Measurements from ENCODE around the gene MYO1B.
A peak's percentile ranks its signal among the peaks of the same experiment; 100 is the strongest.

MYO1B gene

DNA sequence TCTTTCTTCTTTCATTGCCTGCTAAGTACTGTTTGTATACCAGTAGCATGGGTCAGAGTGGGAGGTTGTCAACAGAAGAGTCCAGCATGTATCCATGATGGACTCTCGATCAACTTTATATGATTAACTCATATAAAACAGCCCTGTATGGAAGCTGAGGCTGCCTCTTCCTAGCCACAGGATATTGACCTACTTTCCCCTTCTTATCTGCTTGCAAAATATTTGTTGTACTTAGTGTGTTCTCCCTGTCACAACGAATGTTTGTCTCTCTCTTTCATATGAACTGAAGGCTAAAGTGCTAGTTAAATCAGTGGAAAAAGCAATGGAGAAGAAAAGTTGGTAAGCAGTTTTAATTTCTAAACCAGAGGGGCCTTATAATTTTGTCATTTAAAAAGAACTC, 17.8 kb downstream of the MYO1B start:
- DNase-seq: no peak

GRCh38 chr2:191264647-191265081, 19.5 kb downstream of the MYO1B start:
- DNase-seq: no peak

- DNase-seq: no peak
Measured at GRCh38 chr2:191265311-191266170, 20.3 kb downstream of the MYO1B start.

GRCh38 chr2:191266201-191266600, 21.0 kb downstream of the MYO1B start:
- DNase-seq: no peak

GRCh38 chr2:191268596-191268995, 23.4 kb downstream of the MYO1B start:
- DNase-seq: no peak

- DNase-seq: no peak
Measured at GRCh38 chr2:191270306-191271161, 25.3 kb downstream of the MYO1B start.

- DNase-seq: no peak
Measured at GRCh38 chr2:191272064-191272463, 26.9 kb downstream of the MYO1B start.

DNA sequence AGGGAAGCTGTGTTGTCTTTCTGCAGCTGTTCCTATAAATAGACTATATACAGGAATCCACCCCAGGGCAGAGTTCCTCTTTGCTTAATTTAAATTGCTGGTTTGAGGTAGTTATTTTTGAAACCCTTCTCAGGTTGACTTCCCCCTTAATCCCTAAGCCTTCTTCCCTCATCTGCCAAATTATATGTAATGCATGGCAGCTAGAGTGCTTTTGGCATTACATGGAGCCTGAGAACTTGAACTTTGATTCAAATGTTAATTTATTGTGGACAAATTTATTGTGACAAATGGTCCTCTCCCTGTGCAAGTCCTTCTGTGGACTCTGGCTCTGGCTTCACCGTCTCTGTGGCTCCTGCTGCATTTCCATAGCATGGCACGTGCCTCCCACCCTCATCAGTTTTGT, 29.2 kb downstream of the MYO1B start:
- peak in 2 of 3 experiments; percentile 45 to 77 for DNase-seq

DNA sequence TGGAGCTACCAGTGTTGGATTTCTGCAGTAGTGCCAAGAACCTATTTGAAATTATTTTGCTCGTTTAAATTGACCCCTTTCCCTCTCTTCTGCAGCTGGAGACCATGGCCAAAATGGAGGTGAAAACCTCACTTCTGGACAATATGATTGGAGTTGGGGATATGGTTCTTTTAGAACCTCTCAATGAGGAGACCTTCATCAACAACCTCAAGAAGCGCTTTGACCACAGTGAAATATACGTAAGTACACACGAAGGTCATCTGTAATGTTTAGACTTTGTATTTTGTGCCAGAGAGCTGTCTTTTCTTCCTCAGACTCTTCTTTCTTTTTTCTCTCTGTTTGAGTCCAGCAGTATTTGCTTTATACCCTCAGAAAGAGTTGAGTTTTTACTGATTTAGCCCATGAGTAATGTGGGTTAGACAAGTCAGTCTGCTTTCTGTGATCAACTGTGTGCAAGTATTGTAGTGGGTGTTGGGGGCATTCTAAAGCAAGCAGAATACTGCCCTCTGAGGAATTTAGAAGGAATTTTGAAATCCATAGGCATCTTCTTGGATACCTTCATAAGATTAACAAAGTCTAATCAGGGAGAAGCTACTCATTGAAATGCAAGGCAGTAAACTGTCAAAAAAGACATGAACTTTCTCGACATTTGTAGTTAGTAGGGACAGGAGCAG, 31.7 kb downstream of the MYO1B start:
- DNase-seq: no peak

DNA sequence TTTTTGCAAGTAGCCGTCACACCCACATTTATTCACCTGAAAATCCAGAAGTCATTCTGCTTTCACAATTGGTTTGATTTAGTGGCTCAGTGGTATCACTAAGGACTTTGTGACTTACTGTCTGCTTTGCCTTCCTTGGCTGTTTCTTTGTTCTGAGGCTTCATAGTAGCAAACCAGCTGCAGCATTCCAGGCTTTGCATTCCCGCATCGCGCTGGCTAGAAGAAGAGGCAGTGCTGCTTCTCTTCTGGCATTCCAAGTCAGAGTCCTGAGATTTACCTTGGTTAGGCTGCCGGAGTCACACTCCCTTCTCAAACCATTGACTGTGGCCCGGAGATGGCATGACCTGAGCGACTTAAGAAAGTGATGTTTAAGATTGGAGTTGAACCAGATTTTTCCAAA, 35.1 kb downstream of the MYO1B start:
- no peak for DNase-seq

DNA sequence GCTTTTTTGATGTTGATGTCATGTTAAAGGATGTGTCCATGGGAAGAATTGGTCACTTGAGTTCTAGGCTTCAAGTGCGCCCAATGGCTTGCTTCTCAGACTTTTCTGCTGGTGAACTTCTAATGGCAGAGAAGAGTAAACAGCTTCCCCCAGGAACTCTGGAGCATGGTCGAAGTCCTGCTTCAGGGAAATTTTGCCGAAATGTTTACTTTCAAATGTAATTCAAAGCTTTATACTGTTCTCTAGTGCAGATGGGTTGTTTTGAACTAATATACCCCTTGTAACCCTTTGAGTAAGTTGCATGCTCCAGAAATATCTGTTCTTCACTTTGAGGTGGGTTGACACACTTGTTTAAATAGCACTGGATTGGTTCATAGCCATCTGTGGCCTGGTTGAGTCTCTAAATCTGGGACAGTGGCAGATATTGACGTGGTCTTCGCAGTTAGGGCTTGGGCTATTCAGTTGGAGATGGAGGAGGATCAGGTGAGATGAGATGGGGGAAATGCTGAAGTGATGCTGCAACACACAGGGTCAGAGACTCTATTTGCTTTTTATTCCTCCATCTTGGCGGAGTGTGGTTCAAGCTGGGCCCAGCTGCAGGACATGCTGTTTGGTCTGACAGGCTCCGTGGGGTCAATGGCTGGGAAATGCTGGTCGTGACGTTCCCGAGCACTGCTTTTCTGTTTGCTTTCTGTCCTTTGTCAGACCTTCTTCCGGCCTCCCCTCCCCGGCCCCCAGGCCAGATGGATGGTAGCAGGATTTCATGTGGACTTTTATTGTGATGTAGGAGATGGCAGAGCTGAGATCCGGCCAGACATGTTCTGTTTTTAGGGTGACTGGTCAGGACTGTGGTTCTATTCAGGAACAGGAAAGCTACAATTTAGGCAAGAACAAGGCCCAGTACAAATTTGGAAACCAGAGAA, 35.9 kb downstream of the MYO1B start:
- no peak for DNase-seq

DNA sequence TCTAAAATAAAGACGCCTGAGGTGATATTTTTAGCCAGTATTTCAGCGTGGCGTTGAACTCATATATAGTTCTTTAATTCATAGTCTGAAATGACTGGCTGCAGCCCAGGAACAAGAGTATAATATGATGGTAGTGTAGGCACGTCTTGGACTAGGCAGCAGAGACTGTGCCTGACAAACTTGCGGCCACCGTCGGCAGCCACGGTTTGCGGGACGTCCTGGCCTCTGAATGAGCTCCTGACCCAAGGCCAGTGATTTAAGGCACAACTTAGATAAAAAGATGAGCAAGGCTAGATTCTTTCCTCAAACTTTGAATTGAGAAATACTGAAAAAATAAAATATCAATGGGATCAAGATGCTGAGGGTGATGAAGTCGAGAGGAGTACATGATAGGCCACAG, 40.0 kb downstream of the MYO1B start:
- DNase-seq: no peak

DNA sequence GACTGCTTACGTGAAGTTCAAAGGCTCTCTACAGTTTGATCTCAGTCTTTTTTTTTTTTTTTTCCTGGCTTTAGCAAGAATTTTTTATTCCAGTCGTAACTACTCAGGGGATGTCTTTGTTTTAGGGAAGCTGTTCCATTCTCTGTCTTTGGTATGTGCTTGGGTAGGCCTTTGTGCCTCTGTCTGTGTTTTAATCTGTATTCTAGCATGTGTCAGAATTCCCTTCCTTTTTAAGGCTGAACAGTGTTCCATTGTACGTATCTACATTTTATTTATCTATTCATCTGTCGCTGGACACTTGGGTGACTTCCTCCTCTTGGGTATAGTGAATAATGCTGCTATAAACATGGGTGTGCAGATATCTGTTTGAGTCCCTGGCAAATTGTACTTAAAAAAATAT, 42.6 kb downstream of the MYO1B start:
- no peak for DNase-seq

DNA sequence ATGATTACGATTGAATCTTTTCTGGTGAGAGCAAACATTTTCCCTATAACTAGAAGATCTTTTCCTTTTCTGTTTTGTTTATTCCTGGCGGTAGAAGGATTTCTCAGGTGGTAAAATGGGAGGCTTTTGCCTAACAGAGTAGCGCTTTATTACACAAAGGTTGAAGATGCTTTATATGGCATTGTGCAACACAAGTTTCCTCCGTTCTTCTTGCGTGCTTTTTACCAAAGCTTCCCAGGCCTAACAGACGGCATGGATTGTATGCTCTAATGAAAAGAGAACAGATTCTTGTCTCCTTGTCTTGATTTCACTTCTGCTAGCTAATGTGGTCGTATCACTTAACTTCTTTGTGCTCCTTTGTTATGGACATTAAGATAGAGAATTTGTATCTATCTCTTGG, 43.8 kb downstream of the MYO1B start:
- peak in 1 of 3 experiments; percentile 2 for DNase-seq

GRCh38 chr2:191291471-191291870, 46.3 kb downstream of the MYO1B start:
- no peak for DNase-seq

GRCh38 chr2:191292869-191293268, 47.7 kb downstream of the MYO1B start:
- no peak for DNase-seq

- DNase-seq: no peak
Measured at GRCh38 chr2:191295088-191295487, 49.9 kb downstream of the MYO1B start.

DNA sequence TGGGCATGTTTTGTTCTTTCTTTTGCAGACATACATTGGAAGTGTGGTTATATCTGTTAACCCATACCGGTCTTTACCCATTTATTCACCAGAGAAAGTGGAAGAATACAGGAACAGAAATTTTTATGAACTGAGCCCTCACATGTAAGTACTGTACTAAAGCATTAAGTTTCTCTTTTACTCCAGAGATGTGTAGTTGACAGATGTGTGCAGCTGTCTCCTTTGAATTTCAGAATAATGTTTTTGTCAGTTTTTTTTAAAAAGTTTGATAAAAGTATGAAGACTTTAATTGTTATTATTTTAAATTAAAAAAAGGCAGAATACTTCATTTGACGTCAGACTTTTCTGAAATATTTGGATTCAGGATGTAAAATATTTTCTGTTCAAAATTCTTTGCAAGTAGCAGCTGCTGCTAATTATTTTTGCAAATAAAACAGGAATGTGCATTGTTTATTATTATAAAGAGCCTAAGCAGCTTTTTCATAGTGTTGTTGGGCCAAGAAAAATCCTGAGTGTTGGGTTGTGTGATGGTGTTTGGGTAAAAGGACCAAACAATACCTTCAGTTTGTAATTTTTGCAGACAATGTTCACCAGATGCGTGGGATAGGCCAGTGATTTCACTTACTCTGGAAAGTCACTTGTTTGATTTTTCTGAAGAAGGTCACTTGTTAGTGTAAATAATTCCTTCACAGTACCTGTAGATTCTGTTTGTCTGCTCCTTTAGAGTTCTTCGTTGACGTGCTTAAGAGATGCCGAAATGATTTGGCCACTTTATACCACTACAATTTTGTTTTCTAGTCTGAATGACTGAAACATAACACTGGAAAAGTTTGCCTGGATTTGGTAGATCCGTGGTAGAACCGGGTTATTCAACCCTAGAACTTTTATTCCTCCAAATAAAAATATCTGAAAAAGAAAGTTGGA, 51.1 kb downstream of the MYO1B start:
- DNase-seq: no peak

DNA sequence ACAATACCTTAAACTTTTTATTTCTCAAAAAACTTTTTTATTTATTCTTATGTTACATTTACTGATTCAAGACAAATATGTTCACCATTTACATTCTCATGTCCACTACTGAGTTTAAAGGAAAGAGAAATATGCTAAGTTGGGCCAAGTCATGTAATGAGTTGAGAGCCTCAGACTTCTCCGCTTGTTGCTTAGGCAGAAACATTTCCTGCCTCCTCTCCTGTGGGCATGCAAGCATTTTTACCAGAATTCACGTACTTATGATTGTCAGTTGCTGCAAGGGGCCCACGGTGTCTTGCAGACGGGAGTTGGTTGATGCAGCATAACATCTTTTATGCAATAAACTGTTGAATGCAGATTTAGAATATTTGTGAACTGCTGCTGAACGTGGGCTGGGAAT, 51.8 kb downstream of the MYO1B start:
- no peak for DNase-seq

- DNase-seq: no peak
Measured at GRCh38 chr2:191298306-191298705, 53.1 kb downstream of the MYO1B start.

DNA sequence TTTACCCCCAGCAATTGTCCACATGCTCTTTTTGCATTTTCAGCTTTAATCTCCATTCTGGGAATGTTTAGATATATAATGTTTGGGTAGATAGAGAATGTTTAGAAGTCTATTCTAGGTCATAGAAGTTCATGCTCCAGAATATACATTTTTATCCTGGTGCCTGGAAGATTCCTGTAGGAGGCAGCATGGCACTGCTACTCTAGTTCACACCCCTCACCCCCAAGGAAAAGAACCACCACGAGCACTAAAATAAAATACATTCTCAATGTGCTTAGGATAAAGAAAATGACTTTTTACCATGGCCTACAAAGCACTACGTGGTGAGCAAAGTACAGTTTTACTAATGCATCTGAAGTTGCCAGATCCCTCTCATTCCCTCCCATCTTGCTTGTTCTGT, 53.8 kb downstream of the MYO1B start:
- DNase-seq: no peak

Measured in NCI-H1417 (cell line).